HG03060 (cell line): ENCODE results near the gene RTL10.
"Not testable (repeated sequence)": the region's sequence is repeated elsewhere in the genome, so short reads cannot be mapped to it uniquely, and the experiment has no call there.

Experiments
- ATAC-seq: cut with Tn5 transposase; IDR thresholded peaks from one replicate; pipeline ENCODE4 v1.9.1; 2021; ENCODE audit warnings: low read depth, moderate number of reproducible peaks; ENCODE audit not compliant: unreplicated experiment

The RTL10 gene

GRCh38 chr22:19890502-19891316 lies 36.0 kb upstream of the RTL10 start:
- ATAC-seq, result no peak

DNA sequence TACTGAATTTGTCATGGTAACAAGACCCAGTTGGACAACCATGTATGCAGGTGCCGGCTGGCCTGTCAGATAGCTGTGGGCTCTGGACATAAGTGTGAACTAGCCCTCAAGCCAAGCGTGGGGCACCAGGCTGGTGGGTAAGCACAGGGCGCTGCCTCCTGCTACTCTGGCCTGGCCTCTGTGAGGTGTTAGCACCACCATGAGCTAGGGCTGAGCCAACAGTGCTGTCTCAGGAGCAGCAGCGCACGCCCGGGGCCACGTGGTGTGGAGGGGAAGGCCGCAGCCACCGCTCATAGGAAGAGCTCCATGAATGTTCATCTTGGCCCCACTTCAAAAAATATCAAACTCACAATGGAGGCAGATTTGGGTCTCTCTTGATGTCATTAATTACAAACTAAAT lies 35.3 kb upstream of the RTL10 start:
- ATAC-seq, result no peak

GRCh38 chr22:19888131-19888746 lies 33.6 kb upstream of the RTL10 start:
- no peak for ATAC-seq

GRCh38 chr22:19887256-19887985 lies 32.7 kb upstream of the RTL10 start:
- ATAC-seq, result no peak

DNA sequence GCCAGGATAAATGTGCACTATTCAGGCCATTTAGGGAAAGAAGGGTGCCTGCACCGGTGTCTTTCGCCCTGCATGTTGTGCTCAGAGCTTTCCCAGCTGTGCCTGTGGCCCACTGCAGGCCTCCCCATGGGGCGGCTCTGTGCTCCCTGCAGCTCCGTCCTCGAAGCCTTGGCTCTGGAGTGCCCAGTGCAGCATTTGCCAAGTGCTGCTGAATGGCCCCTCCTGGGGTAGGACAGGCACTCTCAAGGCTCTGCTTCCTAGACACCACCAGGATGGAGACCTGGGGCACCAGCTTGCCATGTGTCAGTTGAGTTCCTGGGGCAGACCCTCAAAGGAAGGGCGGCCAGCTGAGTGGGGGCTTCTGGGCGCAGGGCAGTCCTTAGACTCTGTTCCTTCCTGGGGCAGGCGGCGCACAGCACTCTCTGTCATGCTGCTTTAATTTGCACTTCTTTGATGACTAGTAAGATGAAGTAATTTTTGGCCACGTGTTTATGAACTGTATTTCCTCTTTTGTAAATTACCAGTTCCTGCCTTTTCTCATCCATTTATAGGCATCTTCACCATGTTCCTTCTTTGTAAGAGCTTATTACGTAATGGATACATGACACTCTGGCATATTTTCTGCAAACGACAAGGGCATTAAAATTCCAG lies 32.1 kb upstream of the RTL10 start:
- no peak for ATAC-seq

DNA sequence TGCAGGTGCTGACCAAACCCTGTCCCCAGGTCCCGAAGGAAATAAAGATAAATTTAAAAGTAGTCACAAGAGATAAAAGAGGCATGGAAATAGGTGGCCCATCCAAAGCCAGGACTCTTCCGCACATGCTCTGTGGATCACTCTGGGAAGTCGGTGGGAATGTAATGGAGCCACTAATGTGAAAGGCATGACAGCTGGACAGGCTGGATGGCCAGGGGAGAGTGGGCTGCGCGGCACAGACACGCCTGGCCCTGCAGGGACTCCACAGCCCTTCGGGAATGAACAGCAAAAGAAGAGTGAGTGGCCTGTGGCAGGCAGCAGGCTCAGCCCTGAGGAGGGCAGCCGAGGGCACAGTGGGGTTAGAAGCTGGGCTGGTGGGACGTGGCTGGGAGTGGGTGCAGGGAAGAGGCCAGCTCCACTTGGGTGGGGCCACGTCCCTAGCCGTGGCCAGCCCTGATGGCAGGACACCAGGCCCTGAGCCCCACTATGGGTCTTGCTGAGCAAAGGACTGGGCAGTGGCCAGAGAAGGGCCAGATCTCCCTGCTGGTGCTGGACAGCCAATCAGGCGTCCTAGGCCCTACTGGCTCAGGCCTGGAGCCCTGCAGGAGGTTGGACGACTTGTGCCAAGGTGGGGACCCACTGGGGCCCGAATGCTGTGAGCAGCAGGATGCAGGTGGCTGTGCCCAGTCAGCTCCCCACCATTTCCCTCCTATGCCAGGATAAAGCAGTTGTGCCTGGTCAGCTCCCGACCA lies 31.3 kb upstream of the RTL10 start:
- ATAC-seq, result no peak

- no peak for ATAC-seq
These were observed 30.5 kb upstream of the RTL10 start for GRCh38 chr22:19884954-19885751.

DNA sequence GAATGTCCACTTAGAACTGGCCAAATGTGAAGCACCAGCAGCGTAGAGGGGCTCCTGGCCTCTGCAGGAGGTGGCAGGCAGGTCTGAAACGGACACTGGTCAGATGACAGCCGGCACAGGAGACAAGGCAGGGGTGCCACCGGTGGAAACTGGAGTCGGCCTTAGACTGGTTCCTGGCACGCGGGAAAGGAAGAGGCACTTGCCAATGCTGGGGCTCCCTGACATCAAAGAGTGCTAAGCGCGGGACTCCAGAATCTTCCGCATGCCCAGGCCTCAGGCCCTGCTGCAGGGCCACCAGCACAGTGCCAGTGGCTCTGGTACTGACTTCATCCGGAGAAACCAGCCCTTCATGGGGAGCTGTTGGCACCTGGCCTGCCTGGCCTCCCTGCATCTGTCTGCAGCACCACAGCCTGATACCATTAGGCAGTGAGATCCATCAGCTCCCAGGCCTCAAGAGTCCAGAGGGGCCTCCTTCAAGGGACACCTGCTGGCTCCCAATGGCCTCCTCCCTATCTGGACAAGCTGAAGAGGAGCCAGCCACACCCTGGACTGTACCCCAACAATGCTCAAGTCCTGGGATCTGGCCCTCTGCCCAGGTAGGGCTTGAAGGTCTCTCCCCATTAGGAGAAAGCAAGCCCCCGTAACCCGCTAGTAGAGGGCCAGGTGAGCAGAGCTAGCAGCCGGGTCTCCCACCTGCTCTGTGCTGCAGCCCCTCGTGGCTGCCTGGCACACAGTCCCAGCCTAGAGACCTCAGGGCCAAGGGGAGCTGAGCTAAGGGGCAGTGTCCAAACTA lies 29.7 kb upstream of the RTL10 start:
- ATAC-seq, result no peak

DNA sequence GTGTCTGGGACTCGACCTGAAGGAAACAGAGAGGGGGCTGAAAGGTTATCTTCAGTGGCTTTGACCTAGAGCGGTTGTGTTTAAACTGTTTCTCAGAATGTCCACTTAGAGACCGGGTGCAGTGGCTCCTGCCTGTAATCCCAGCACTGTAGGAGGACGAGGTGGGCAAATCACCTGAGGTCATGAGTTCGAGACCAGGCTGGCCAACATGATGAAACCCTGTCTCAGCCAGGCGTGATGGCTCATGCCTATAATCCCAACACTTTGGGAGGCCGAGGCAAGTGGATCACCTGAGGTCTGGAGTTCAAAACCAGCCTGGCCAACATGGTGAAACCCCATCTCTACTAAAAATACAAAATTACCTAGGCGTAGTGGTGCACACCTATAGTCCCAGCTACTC lies 28.8 kb upstream of the RTL10 start:
- not testable (repeated sequence) for ATAC-seq

DNA sequence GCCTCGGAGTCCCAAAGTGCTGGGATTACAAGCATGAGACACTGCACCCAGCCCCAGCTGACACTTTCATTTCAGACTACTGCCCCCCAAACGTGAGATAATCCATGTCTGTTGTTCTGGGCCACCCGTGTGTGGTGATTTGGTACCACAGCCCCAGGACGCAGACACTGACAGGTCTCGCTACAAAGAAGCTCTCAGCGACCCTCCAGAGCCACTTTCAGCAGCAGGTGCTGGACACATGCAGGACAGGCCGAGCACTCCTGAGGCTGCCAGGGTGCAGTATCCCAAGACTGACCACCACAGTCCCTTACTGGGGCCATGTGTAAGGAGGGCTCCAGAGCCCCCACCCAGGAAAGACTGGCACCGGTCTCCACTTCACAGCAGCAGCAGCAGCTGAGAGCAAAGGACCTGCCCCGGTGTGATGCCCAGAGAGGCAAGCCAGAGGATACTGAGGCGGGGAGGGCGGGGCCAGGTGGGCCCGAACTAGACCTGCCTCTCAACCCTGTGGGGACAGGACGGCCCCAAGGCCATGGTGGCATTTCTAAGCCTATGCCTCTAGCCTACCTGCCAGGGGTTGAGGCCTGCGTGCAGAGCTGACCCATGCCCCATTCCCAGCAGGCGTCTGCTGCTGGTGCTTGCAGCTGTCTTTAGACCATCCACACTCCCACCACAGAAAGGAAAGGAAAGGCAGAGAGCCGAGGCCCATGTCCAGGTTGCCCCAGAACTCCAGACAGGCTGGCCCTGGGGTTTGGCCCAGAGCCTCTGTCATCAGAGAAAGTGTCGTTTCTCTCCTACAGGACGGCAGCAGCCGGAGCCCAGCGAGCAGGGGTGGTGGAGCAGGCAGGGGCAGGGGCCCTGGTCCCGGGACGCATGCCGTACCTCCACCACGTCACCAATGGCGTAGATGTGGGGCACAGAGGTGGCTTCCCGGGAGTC lies 28.0 kb upstream of the RTL10 start:
- no peak for ATAC-seq

GRCh38 chr22:19880786-19881569 lies 26.3 kb upstream of the RTL10 start:
- ATAC-seq, result no peak

DNA sequence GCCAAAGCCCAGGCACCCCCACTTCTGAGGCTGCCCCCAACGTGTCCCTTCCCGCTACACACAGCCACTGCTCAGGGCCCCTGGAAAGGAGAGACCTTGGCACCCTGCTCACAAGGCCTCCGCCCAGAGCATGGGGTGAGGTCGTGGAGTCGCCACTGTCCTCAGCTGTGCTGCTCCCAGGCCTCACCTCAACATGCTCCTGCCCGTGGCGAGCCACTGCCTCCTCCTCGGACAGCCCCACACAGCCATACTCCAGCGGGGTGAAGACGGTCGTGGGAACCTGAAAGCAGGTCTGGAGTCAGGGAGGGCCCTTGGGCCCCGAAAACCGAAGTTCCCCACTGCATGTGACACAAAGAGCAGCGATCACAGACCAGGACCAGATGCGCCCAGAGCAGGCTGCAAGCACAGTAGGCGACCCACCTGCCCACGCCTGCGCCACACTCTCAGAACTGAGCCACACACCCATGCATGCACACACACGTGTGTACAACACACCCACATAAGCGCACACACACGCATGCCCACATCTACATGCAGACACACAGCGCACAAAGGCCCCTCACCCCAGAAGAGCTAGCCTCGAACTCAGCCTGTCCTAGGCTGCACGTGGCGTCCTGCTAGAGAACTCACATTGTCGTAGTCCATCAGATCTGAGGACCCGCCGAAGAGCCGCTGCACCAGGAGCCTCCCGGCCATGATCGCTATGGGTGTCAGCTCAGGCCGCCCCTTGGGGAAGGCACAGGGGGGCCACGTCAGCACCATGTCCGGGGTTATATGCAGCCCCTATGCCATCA lies 25.5 kb upstream of the RTL10 start:
- ATAC-seq, result no peak

DNA sequence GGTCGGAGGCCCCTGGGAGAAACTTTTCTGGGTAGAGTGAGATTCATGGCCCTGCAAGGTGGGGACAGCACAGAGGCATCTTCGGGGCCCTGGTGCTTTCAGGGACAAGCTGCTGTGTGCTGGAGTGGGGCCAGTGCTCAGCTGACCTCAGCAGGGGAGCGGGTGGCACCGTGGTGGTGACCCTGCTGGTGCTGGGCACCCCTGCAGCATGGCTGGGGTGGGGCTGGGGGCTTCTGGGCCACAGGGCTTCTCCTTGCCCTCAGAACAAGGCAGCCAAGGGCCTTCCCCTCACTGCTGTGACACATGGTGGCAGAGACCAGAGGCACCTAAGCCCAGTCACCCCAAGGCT lies 24.9 kb upstream of the RTL10 start:
- ATAC-seq, result no peak

- no peak for ATAC-seq
These were observed 24.5 kb upstream of the RTL10 start for GRCh38 chr22:19879246-19879570.

GRCh38 chr22:19878461-19879245 lies 24.0 kb upstream of the RTL10 start:
- ATAC-seq, result no peak
